A549 treated with Hydrocortisone at 1 μM for 4 hours (cell line): ENCODE measurements around the gene ZNF718. TPM values are rescaled to one million over a fixed set of nuclear protein-coding genes. Genes with fewer than 3 reads are reported as not detected.

ENCODE experiments used
- total RNA-seq: library from RNA; stranded (reverse); fragments of 200-300 nt; extraction: Qiagen RNA extraction; gene quantifications from 5 replicates; pipeline ENCODE4 v1.2.3, GENCODE V29; 2022

The ZNF718 gene
- 0.37 to 0.60 TPM (median 0.48 TPM) in 5 replicates for total RNA-seq

DNA sequence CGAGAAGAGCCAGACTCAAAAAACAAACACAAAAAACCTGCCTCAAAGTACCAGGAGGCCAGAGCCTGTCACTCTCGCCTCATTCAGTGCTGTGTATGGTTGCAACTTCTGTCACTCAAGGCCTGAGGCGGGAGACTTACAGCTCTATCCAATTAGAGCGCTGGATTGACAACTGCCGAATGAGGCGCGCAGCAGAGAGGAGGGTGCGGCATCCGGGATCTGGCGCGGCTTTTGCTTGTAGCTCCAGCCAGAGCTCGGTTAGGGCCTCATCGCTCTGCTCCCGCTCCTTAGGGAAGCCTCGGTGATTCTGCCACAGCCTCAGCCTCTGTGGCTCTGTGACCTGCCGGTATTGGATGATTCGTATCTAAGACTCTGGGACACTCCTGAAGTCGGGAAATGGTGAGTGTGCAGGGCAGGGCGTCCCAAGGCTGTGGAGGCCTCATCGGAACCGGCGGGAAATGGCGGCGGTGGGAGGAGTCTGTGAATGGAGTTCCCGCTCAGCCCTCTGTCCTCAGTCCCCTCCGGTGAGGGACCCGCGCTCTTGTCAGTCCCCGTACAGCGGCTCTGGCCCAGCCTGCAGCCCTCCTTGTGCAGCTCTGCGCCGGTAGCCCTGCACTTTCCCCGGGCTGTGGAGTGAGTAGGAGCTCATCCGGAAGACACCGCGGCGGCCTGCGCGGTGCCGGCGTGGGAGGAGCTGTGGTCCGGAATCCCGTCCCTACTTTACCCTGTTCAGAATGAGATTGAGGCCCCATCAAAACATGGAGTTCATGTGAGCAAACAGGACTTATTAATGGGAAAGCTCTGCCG lies at the start of gene ZNF718:
TSS of gene ZNF718 (plus strand) at position 227 of the 807 bp plus-strand sequence. CDS start at position 397, 170 bp downstream.

Other genes with a start within 250 kb of the ZNF718 start
- gene ZNF595, start 71.2 kb upstream of the ZNF718 start, total RNA-seq = 14.6 to 24.3 TPM (median 18.1 TPM) in 5 replicates
- not detected in 5 replicates for gene ZNF732, start 181.0 kb downstream of the ZNF718 start, total RNA-seq
- gene ZNF141, start 213.3 kb downstream of the ZNF718 start, total RNA-seq = 2.0 to 2.6 TPM (median 2.4 TPM) in 5 replicates